Esophagus muscularis mucosa (tissue), 4 donors: ENCODE measurements around the gene MUSTN1. TPM values are rescaled to one million over a fixed set of nuclear protein-coding genes. Genes with fewer than 3 reads are reported as not detected.

Experiments
- DNase-seq: peaks from one replicate; pipeline ENCODE4 v3.0.0-alpha.2; 2017; ENCODE audit errors: extremely low spot score
- H3K27ac ChIP-seq, 4 donors: fragments of 200-600 bp; sonication (generic); replicated peaks in 1 of 4; 1 replicate in 3 of 4; 2 replicates in 1 of 4; pipeline ENCODE4 v1.5.1; 2016 to 2019; ENCODE audit warnings: mild to moderate bottlenecking in 1 of 4
- H3K27me3 ChIP-seq, 4 donors: fragments of 200-600 bp; sonication (generic); one replicate each; pipeline versions ENCODE4 v1.5.1 to v1.6.0; 2016 to 2019
- H3K36me3 ChIP-seq, 4 donors: fragments of 200-600 bp; sonication (generic); one replicate each; pipeline ENCODE4 v1.5.1; 2016 to 2019
- H3K4me1 ChIP-seq, 4 donors: fragments of 200-600 bp; sonication (generic); one replicate each; pipeline ENCODE4 v1.5.1; 2016 to 2019
- H3K4me3 ChIP-seq, 4 donors: fragments of 200-600 bp; sonication (generic); 1 replicate in 2 of 4; 2 replicates in 2 of 4; pipeline ENCODE4 v1.5.1; 2016 to 2019; ENCODE audit warnings: mild to moderate bottlenecking in 4 of 4, moderate library complexity in 1 of 4
- H3K9me3 ChIP-seq, 4 donors: fragments of 200-600 bp; sonication (generic); 1 replicate in 3 of 4; 2 replicates in 1 of 4; pipeline ENCODE4 v1.5.1; 2016 to 2019
- CTCF ChIP-seq, 3 experiments: fragments of 200-600 bp in 2 of 3; fragments of 450-650 bp in 1 of 3; sonication (generic) in 2 of 3; IDR thresholded peaks; one replicate each; pipeline ENCODE4 v1.5.1; 2017 to 2019; ENCODE audit warnings: antibody characterized with exemption in 3 of 3, mild to moderate bottlenecking in 2 of 3, moderate library complexity in 1 of 3
- EP300 ChIP-seq: sonication (generic); formaldehyde crosslinking; IDR thresholded peaks from one replicate; pipeline ENCODE4 v1.6.1; 2017; ENCODE audit warnings: antibody characterized with exemption
- POLR2A ChIP-seq: fragments of 450-650 bp; IDR thresholded peaks from one replicate; pipeline ENCODE4 v1.6.1; 2017; ENCODE audit warnings: antibody characterized with exemption, moderate library complexity, mild to moderate bottlenecking, low read depth
- POLR2AphosphoS5 ChIP-seq, 2 donors: sonication (generic); formaldehyde crosslinking; IDR thresholded peaks; one replicate each; pipeline ENCODE4 v1.6.1; 2017; ENCODE audit warnings: antibody characterized with exemption in 2 of 2
- WGBS: methylation state at CpG from one replicate; pipeline ENCODE4 v1.1.5; 2018; 5-methylcytosine and 5-hydroxymethylcytosine counted together
- intact Hi-C: fragments of 100-400 bp; cut with DNase I; formaldehyde crosslinking; loops from one replicate; pipeline ENCODE4 v1.15.1; 2023
- total RNA-seq, 4 donors: library from RNA; depleted of rRNA; stranded (reverse); fragments of >200 nt; gene quantifications; one replicate each; pipeline versions ENCODE4 v1.1.0 to v1.2.1, GENCODE V29; 2016

Gene MUSTN1
- total RNA-seq, 4 donors from 2014 or later, result 6.6 to 17.7 (median 12.5) TPM

- intact Hi-C loops, result no loop called here
- TF ChIP-seq POLR2A, result no peak
- no peak for TF ChIP-seq CTCF (IDR thresholded peaks at IDR 0.05)
- TF ChIP-seq POLR2AphosphoS5 (IDR thresholded peaks at IDR 0.05), result no peak
- no peak for TF ChIP-seq EP300
- no peak for DNase-seq
- Histone ChIP-seq H3K9me3 (no peaks in the 10 kb centered on the region), H3K4me3 (no peak overlapping the region), H3K27me3 (no peaks in the 10 kb centered on the region), H3K36me3 (peaks cover 0 to 10% (median 0%) of the 10 kb centered on the region in 4 donors), H3K4me1 (peaks cover 1 to 23% (median 3%) of the 10 kb centered on the region in 4 donors), H3K27ac (no peak overlapping the region)
- WGBS, result 89% methylated on average over 3 of the region's 4 CpGs
Observed at GRCh38 chr3:52879581-52879980, 44.8 kb upstream of the MUSTN1 start.

DNA sequence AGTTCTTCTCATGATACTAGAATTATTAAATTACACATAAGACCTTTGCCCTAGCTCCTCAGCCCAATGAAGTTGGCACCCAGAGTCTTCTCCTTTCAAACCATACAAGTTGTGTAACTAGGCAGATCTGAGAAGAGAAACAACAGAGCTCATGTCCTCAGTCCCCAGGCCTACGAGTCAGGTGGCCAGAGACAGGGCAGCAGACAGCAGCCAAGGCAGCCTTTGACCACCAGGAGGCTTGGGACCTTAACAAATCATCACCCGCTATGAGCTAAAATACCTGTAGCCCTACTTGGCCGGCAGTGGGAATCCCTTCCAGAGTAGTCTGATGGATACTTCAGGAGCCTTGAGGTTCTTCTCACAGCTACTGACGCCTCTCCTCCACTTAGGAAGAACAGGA is 44.3 kb upstream of the MUSTN1 start:
- Histone ChIP-seq H3K4me1 (peaks cover 3 to 23% (median 7%) of the 10 kb centered on the region in 4 donors), H3K36me3 (peaks cover 0 to 10% (median 0%) of the 10 kb centered on the region in 4 donors)
- WGBS, result 68% methylated on average over 4 of the region's 4 CpGs

GRCh38 chr3:52877085-52877484 is 42.3 kb upstream of the MUSTN1 start:
- H3K9me3 ChIP-seq, result no peaks in the 10 kb centered on the region
- H3K36me3 ChIP-seq, result peaks cover 0 to 10% (median 0%) of the 10 kb centered on the region in 4 donors
- no peak overlapping the region for H3K27ac ChIP-seq
- DNase-seq, result no peak
- no peak overlapping the region for H3K4me3 ChIP-seq
- H3K4me1 ChIP-seq, result peaks cover 3 to 23% (median 9%) of the 10 kb centered on the region in 4 donors
- TF ChIP-seq EP300, result no peak
- TF ChIP-seq CTCF (IDR thresholded peaks at IDR 0.05), result no peak
- no peak for TF ChIP-seq POLR2AphosphoS5 (IDR thresholded peaks at IDR 0.05)
- TF ChIP-seq POLR2A, result no peak
- intact Hi-C loops, result no loop called here
- no peaks in the 10 kb centered on the region for H3K27me3 ChIP-seq
- 97% methylated on average over 3 of the region's 3 CpGs for WGBS

More for the DNA sequence above, 44.3 kb upstream of the MUSTN1 start:
- no peak overlapping the region for H3K4me3 ChIP-seq
- no peak overlapping the region for H3K27ac ChIP-seq
- TF ChIP-seq EP300, result no peak
- no peak for TF ChIP-seq CTCF (IDR thresholded peaks at IDR 0.05)
- H3K9me3 ChIP-seq, result no peaks in the 10 kb centered on the region
- no peaks in the 10 kb centered on the region for H3K27me3 ChIP-seq
- intact Hi-C loops, result no loop called here
- no peak for DNase-seq

GRCh38 chr3:52874864-52875587 is 40.2 kb upstream of the MUSTN1 start:
- Histone ChIP-seq H3K4me1 (peaks cover 3 to 15% (median 9%) of the 10 kb centered on the region in 4 donors), H3K9me3 (no peaks in the 10 kb centered on the region), H3K36me3 (peaks cover 0 to 5% (median 0%) of the 10 kb centered on the region in 4 donors), H3K4me3 (no peak overlapping the region), H3K27ac (no peak overlapping the region), H3K27me3 (no peaks in the 10 kb centered on the region)
- intact Hi-C loops, result no loop called here
- no peak for DNase-seq
- 96% methylated on average over 9 of the region's 9 CpGs for WGBS
- no peak for TF ChIP-seq POLR2AphosphoS5 (IDR thresholded peaks at IDR 0.05)
- no peak for TF ChIP-seq EP300
- TF ChIP-seq CTCF (IDR thresholded peaks at IDR 0.05), result no peak
- TF ChIP-seq POLR2A, result no peak
